H1 (cell line): ENCODE results near the gene CLEC16A. TPM values are rescaled to one million over a fixed set of nuclear protein-coding genes. Genes with fewer than 3 reads are reported as not detected.

Experiments
- CTCF ChIA-PET: fragments of 300-600 bp; sonication (Branson Sonifier 250); formaldehyde crosslinking; loops from one replicate; lab custom pipeline; 2021; ENCODE audit not compliant: partially characterized antibody; lab: Charles Lee
- POLR2A ChIA-PET: fragments of 300-600 bp; sonication (Branson Sonifier 250); formaldehyde crosslinking; loops from one replicate; lab custom pipeline; 2021; ENCODE audit warnings: inconsistent platforms; ENCODE audit not compliant: partially characterized antibody; lab: Charles Lee
- DNase-seq, 2 experiments: peaks; one replicate each; pipeline versions ENCODE4 v3.0.0 to v3.0.0-alpha.2; 2010 to 2022; ENCODE audit warnings: low spot score in 2 of 2, low read depth in 1 of 2, mixed read lengths in 1 of 2
- FAIRE-seq: peaks from 2 replicates; lab custom pipeline; 2011; peaks lifted over from hg19 to GRCh38; lab: Jason Lieb, UNC
- H2AFZ ChIP-seq: 2 replicates; pipeline ENCODE4 v1.8.1; 2012; ENCODE audit warnings: low read length, inconsistent platforms
- H2AK5ac ChIP-seq: 2 replicates; pipeline ENCODE4 v1.6.1; 2013; ENCODE audit warnings: low read depth, low read length
- H2BK120ac ChIP-seq: replicated peaks from 2 replicates; pipeline ENCODE3; 2013; ENCODE audit warnings: low read depth, low read length, inconsistent platforms
- H2BK12ac ChIP-seq: 2 replicates; pipeline ENCODE4 v1.6.1; 2013; ENCODE audit warnings: low read depth, low read length
- H2BK15ac ChIP-seq: 2 replicates; pipeline ENCODE4 v1.6.1; 2013; ENCODE audit warnings: low read length
- H2BK20ac ChIP-seq: 2 replicates; pipeline ENCODE4 v1.6.1; 2013; ENCODE audit warnings: low read length
- H2BK5ac ChIP-seq: 2 replicates; pipeline ENCODE4 v1.6.1; 2013; ENCODE audit warnings: low read depth, low read length
- H3K14ac ChIP-seq: 2 replicates; pipeline ENCODE4 v1.6.1; 2013; ENCODE audit warnings: inconsistent platforms; ENCODE audit not compliant: insufficient read length
- H3K18ac ChIP-seq: 2 replicates; pipeline ENCODE4 v1.6.1; 2013; ENCODE audit warnings: low read length; ENCODE audit errors: extremely low read depth
- H3K23ac ChIP-seq: 2 replicates; pipeline ENCODE4 v1.6.1; 2013; ENCODE audit warnings: inconsistent platforms; ENCODE audit not compliant: insufficient read length
- H3K23me2 ChIP-seq: 2 replicates; pipeline ENCODE4 v1.6.1; 2013; ENCODE audit warnings: low read depth, low read length
- H3K27ac ChIP-seq: 2 replicates; pipeline ENCODE4 v1.6.1; 2011; ENCODE audit warnings: low read depth, low read length, inconsistent platforms
- H3K27me3 ChIP-seq, 4 experiments: replicated peaks in 1 of 4; 1 replicate in 1 of 4; 2 replicates in 3 of 4; pipeline versions ENCODE4 v1.6.1 to v1.8.1; 2011 to 2013; ENCODE audit warnings: low read length in 3 of 4, mild to moderate bottlenecking in 3 of 4, inconsistent platforms in 2 of 4, mixed read lengths in 2 of 4, moderate library complexity in 1 of 4; ENCODE audit not compliant: control insufficient read depth in 3 of 4, insufficient read depth in 3 of 4; ENCODE audit errors: extremely low read depth in 1 of 4
- H3K36me3 ChIP-seq, 4 experiments: 2 replicates each; pipeline versions ENCODE4 v1.6.1 to v1.8.1; 2011 to 2013; ENCODE audit warnings: mild to moderate bottlenecking in 4 of 4, low read length in 3 of 4, moderate library complexity in 2 of 4, control low read depth in 1 of 4, inconsistent platforms in 1 of 4; ENCODE audit not compliant: insufficient read depth in 4 of 4, control insufficient read depth in 2 of 4
- H3K4ac ChIP-seq: replicated peaks from 2 replicates; pipeline ENCODE3; 2013; ENCODE audit warnings: low read length, low read depth, mixed read lengths, inconsistent platforms; ENCODE audit not compliant: insufficient read length
- H3K4me1 ChIP-seq, 4 experiments: replicated peaks in 1 of 4; 1 replicate in 1 of 4; 2 replicates in 3 of 4; pipeline versions ENCODE4 v1.6.1 to v1.8.1; 2011 to 2013; ENCODE audit warnings: low read length in 3 of 4, inconsistent platforms in 2 of 4, mixed read lengths in 1 of 4; ENCODE audit not compliant: insufficient read depth in 4 of 4, control insufficient read depth in 3 of 4
- H3K4me2 ChIP-seq, 2 experiments: 2 replicates each; pipeline versions ENCODE4 v1.6.1 to v1.8.1; 2011 to 2013; ENCODE audit warnings: low read depth in 2 of 2, low read length in 2 of 2, control low read depth in 1 of 2, inconsistent platforms in 1 of 2, mild to moderate bottlenecking in 1 of 2; ENCODE audit not compliant: insufficient read depth in 1 of 2
- H3K4me3 ChIP-seq, 4 experiments: fragments of 200-600, 300-600 bp in 1 of 4; sonication (generic), shearing (Covaris generic), sonication (Bioruptor Twin) in 1 of 4; 2 replicates each; pipeline versions ENCODE4 v1.5.1 to v1.8.1; 2011 to 2016; ENCODE audit warnings: low read length in 4 of 4, low read depth in 3 of 4, control low read depth in 2 of 4, inconsistent platforms in 2 of 4, mild to moderate bottlenecking in 2 of 4, mixed read lengths in 1 of 4, moderate library complexity in 1 of 4; ENCODE audit not compliant: insufficient read depth in 2 of 4; ENCODE audit errors: extremely low read depth in 1 of 4
- H3K56ac ChIP-seq: replicated peaks from 2 replicates; pipeline ENCODE3; 2013; ENCODE audit warnings: low read depth, mild to moderate bottlenecking, mixed read lengths, low read length, inconsistent platforms; ENCODE audit not compliant: insufficient read length
- H3K79me1 ChIP-seq: 2 replicates; pipeline ENCODE4 v1.6.1; 2013; ENCODE audit warnings: low read depth, low read length, control low read depth
- H3K79me2 ChIP-seq, 2 experiments: 2 replicates each; pipeline versions ENCODE4 v1.6.1 to v1.8.1; 2012 to 2013; ENCODE audit warnings: low read length in 2 of 2, mild to moderate bottlenecking in 2 of 2, inconsistent platforms in 1 of 2; ENCODE audit not compliant: insufficient read depth in 2 of 2, control insufficient read depth in 1 of 2
- H3K9ac ChIP-seq, 4 experiments: replicated peaks in 1 of 4; 1 replicate in 1 of 4; 2 replicates in 3 of 4; pipeline versions ENCODE4 v1.6.1 to v1.8.1; 2011 to 2013; ENCODE audit warnings: low read depth in 3 of 4, low read length in 3 of 4, control low read depth in 2 of 4, mild to moderate bottlenecking in 2 of 4, moderate library complexity in 2 of 4, inconsistent platforms in 1 of 4; ENCODE audit errors: extremely low read depth in 1 of 4
- H3K9me3 ChIP-seq, 2 experiments: 2 replicates each; pipeline versions ENCODE4 v1.6.1 to v1.8.1; 2012 to 2013; ENCODE audit warnings: mild to moderate bottlenecking in 2 of 2, moderate library complexity in 2 of 2, control low read depth in 1 of 2, inconsistent platforms in 1 of 2, low read depth in 1 of 2, low read length in 1 of 2, mixed read lengths in 1 of 2; ENCODE audit not compliant: insufficient read depth in 2 of 2
- H4K20me1 ChIP-seq, 2 experiments: replicated peaks in 1 of 2; 2 replicates each; pipeline versions ENCODE3 to v1.8.1; 2011 to 2013; ENCODE audit warnings: inconsistent platforms in 2 of 2, low read length in 2 of 2, mild to moderate bottlenecking in 1 of 2; ENCODE audit not compliant: insufficient read depth in 2 of 2, control insufficient read depth in 1 of 2
- H4K5ac ChIP-seq: 2 replicates; pipeline ENCODE4 v1.6.1; 2013; ENCODE audit warnings: low read length, low read depth, mixed read lengths, inconsistent platforms; ENCODE audit not compliant: insufficient read length
- H4K8ac ChIP-seq: 2 replicates; pipeline ENCODE4 v1.8.0; 2013; ENCODE audit warnings: mild to moderate bottlenecking, moderate library complexity, low read length, inconsistent platforms; ENCODE audit not compliant: insufficient read depth; ENCODE audit errors: extremely low read depth
- H4K91ac ChIP-seq: replicated peaks from 2 replicates; pipeline ENCODE3; 2013; ENCODE audit warnings: low read length, mixed read lengths, inconsistent platforms; ENCODE audit not compliant: insufficient read length
- ASH2L ChIP-seq: fragments of 200-600, 300-600 bp; sonication (generic); IDR thresholded peaks from one replicate; pipeline ENCODE4 v1.7.1; 2017; ENCODE audit warnings: low read length
- CEBPB ChIP-seq: IDR thresholded peaks from 2 replicates; pipeline ENCODE4 v1.6.1; 2012; ENCODE audit warnings: low read depth, low read length
- CTBP2 ChIP-seq: IDR thresholded peaks from 2 replicates; pipeline ENCODE4 v1.7.0; 2011; ENCODE audit warnings: borderline replicate concordance, mild to moderate bottlenecking, moderate library complexity, mixed read lengths, low read length; ENCODE audit not compliant: insufficient read depth, insufficient read length
- EP300 ChIP-seq, 2 experiments: IDR thresholded peaks; 1 replicate in 1 of 2; 2 replicates in 1 of 2; pipeline ENCODE4 v1.6.1; 2011 to 2012; ENCODE audit warnings: low read depth in 2 of 2, low read length in 2 of 2, mild to moderate bottlenecking in 2 of 2, borderline replicate concordance in 1 of 2, inconsistent platforms in 1 of 2, moderate library complexity in 1 of 2
- GABPA ChIP-seq: IDR thresholded peaks from 2 replicates; pipeline ENCODE4 v1.6.1; 2011; ENCODE audit warnings: mild to moderate bottlenecking, low read length, moderate library complexity, borderline replicate concordance; ENCODE audit not compliant: insufficient read depth
- POU5F1 ChIP-seq: IDR thresholded peaks from 2 replicates; pipeline ENCODE4 v1.6.1; 2011; ENCODE audit warnings: low read depth, mild to moderate bottlenecking, low read length, moderate library complexity
- SAP30 ChIP-seq: fragments of 300-600 bp; sonication (generic); IDR thresholded peaks from 2 replicates; pipeline ENCODE4 v1.7.1; 2012; ENCODE audit warnings: low read length, moderate library complexity, mild to moderate bottlenecking, inconsistent platforms; ENCODE audit not compliant: insufficient read depth, insufficient replicate concordance
- SIRT6 ChIP-seq: IDR thresholded peaks from one replicate; pipeline ENCODE4 v1.7.1; 2012; ENCODE audit warnings: low read length, inconsistent platforms
- SIX5 ChIP-seq: IDR thresholded peaks from 2 replicates; pipeline ENCODE4 v1.6.1; 2011; ENCODE audit warnings: mild to moderate bottlenecking, low read depth, low read length
- SRF ChIP-seq: IDR thresholded peaks from 2 replicates; pipeline ENCODE4 v1.6.1; 2011; ENCODE audit warnings: mild to moderate bottlenecking, low read depth, low read length, moderate library complexity
- TAF1 ChIP-seq: IDR thresholded peaks from 2 replicates; pipeline ENCODE4 v1.6.1; 2011; ENCODE audit warnings: mild to moderate bottlenecking, low read depth, low read length
- WGBS, 2 experiments: shearing (Covaris generic) in 1 of 2; methylation state at CpG; one replicate each; pipeline versions ENCODE4 v1.1.6 to v1.1.7; 2013 to 2015; ENCODE audit warnings: low lambda C conversion rate in 2 of 2, mixed read lengths in 2 of 2, inconsistent platforms in 1 of 2, low coverage in 1 of 2, missing lambda C conversion rate in 1 of 2; ENCODE audit not compliant: insufficient replicate concordance in 2 of 2, insufficient coverage in 1 of 2, insufficient read length in 1 of 2; ENCODE audit errors: extremely low coverage in 1 of 2, missing lambda C conversion rate in 1 of 2; 5-methylcytosine and 5-hydroxymethylcytosine counted together
- polyA plus RNA-seq, 7 experiments: library from polyadenylated mRNA; depleted of rRNA in 3 of 7; stranded (reverse) in 5 of 7; unstranded in 2 of 7; fragments of >200 nt in 5 of 7; fragments of 200-250 nt in 2 of 7; gene quantifications; 1 replicate in 5 of 7; 2 replicates in 1 of 7; 4 replicates in 1 of 7; pipeline versions ENCODE4 v1.2.1 to v1.2.3, GENCODE V29; 2011 to 2013; ENCODE audit warnings: missing spikeins in 2 of 7, mixed read lengths in 2 of 7
- total RNA-seq: library from RNA; stranded (reverse); fragmentation: NEBNext Ultra II Directional; extraction: Animal tissue kit (Norgen Biotek cat#: 25700); gene quantifications from 2 replicates; pipeline ENCODE4 v1.2.1, GENCODE V29; 2021
- TF ChIP-seq, protein P1 (sequence below): IDR thresholded peaks from 2 replicates; pipeline ENCODE4 v1.6.1; 2011; ENCODE audit warnings: low read depth, mild to moderate bottlenecking, low read length; ENCODE audit not compliant: insufficient read depth

The CLEC16A gene
- total and polyA plus RNA-seq, 2 of the 8 experiments (the other 6 are each of a cell fraction or from before 2014, with no cell fraction given) = 7.6 to 19.3 TPM

DNA sequence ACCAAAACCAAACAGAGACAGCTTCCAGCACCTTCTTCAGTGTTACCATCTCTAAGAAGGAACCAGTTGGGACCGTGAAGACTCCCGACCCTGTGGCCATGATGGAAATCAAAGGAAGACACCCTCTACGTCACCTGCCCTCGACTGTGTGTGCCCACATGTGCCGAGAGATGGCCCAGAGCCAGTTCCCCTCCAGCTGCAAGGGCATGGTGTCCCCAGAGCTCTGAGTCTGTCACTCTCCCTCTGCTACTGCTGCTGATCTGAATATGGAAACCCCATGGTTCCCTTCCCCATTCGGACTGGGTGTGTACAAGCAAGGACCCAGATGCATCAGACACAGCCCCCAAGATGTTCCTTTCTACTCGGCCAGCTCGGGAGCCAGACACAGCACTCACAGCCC lies 235.2 kb downstream of the CLEC16A start:
- 0 out of 2 replicates have a peak overlapping the region, but pooled peaks have one; percentile 29 for H2BK15ac ChIP-seq
- DNase-seq (no peak), FAIRE-seq (no peak)
- no peak overlapping the region; the same call in 1 of the 2 replicates for H4K8ac ChIP-seq
- no peak overlapping the region for H3K4me3 ChIP-seq
- H2BK20ac ChIP-seq = no peak overlapping the region
- H3K9ac ChIP-seq = no peak overlapping the region
- peaks cover 3 to 17% (median 10%) of the 10 kb centered on the region in 4 experiments for H3K4me1 ChIP-seq
- H3K23ac ChIP-seq = no peak overlapping the region
- H2BK12ac ChIP-seq = no peak overlapping the region
- H4K5ac ChIP-seq = no peak overlapping the region
- no peak overlapping the region for H3K4ac ChIP-seq
- 87% methylated on average over 8 of the region's 8 CpGs; no CpG with 5 or more reads in 1 of the 2 experiments for WGBS, 2 experiments
- H3K4me2 ChIP-seq = no peak overlapping the region
- H4K91ac ChIP-seq = no peak overlapping the region
- H3K23me2 ChIP-seq = no peaks in the 10 kb centered on the region
- ChIA-PET POLR2A (interaction anchor here (1.6 kb wide), 1 partner anchor 76 kb away, joined by 3 read pairs; the partner anchor contains the start of gene SOCS1), CTCF (interaction anchor here (1.0 to 1.3 kb wide), 2 partner anchors 11 to 37 kb away, joined by 3 read pairs; no protein-coding TSS in a partner anchor)
- 0 out of 8 replicates have a peak, but pooled peaks cover 0 to 2% (median 0%) of the 10 kb centered on the region in 4 experiments for H3K36me3 ChIP-seq
- no peak overlapping the region for H2BK5ac ChIP-seq
- H3K18ac ChIP-seq = no peak overlapping the region
- H4K20me1 ChIP-seq = no peaks in the 10 kb centered on the region
- no peak overlapping the region for H3K27ac ChIP-seq
- H3K79me1 ChIP-seq = no peaks in the 10 kb centered on the region; the same call in 1 of the 2 replicates
- no peak overlapping the region for H2BK120ac ChIP-seq
- no peaks in the 10 kb centered on the region for H3K27me3 ChIP-seq
- H3K14ac ChIP-seq = no peak overlapping the region
- H3K9me3 ChIP-seq = no peaks in the 10 kb centered on the region
- H3K56ac ChIP-seq = no peak overlapping the region
- no peak overlapping the region for H2AFZ ChIP-seq
- no peaks in the 10 kb centered on the region for H3K79me2 ChIP-seq
- H2AK5ac ChIP-seq = no peak overlapping the region
- TF ChIP-seq EP300 (IDR thresholded peaks at IDR 0.05; ENCODE audit: borderline replicate concordance in 1 of 2, low read depth in 2 of 2, low read length in 2 of 2) (no peak), CTBP2 (no peak), SAP30 (no peak), SIX5 (no peak), ASH2L (no peak), SIRT6 (no peak), CEBPB (no peak), POU5F1 (no peak), SRF (no peak), TAF1 (no peak), GABPA (no peak)
- TF ChIP-seq, protein P1, sequence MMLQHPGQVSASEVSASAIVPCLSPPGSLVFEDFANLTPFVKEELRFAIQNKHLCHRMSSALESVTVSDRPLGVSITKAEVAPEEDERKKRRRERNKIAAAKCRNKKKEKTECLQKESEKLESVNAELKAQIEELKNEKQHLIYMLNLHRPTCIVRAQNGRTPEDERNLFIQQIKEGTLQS = no peak
